CD4-positive, alpha-beta T cell (primary cell): ENCODE measurements around the gene SDE2. TPM values are rescaled to one million over a fixed set of nuclear protein-coding genes. Genes with fewer than 3 reads are reported as not detected.

ENCODE experiments used
- ATAC-seq: fragments of 200-7000 bp; cut with Tn5 transposase; one replicate; pipeline ENCODE4 v1.10.0; 2022; ENCODE audit warnings: mild to moderate bottlenecking; ENCODE audit not compliant: poor library complexity
- CTCF ChIA-PET: fragments of 350-600 bp; sonication (Branson Sonifier 250); formaldehyde crosslinking; loops from one replicate; lab custom pipeline; 2021; ENCODE audit warnings: antibody characterized with exemption, inconsistent platforms; lab: Charles Lee
- POLR2A ChIA-PET: fragments of 350-600 bp; sonication (Branson Sonifier 250); formaldehyde crosslinking; loops from one replicate; lab custom pipeline; 2021; ENCODE audit warnings: antibody characterized with exemption, inconsistent platforms; lab: Charles Lee
- DNase-seq, 14 experiments: peaks; one replicate each; pipeline ENCODE4 v3.0.0-alpha.2; 2013 to 2020; ENCODE audit warnings: mixed read lengths in 2 of 14
- H3K27ac ChIP-seq, 2 donors: one replicate each; pipeline versions ENCODE4 v1.5.1 to v1.7.0; 2013; ENCODE audit warnings: low read length in 2 of 2, low read depth in 1 of 2, mild to moderate bottlenecking in 1 of 2
- H3K27me3 ChIP-seq, 2 experiments: 1 replicate in 1 of 2; 2 replicates in 1 of 2; pipeline versions ENCODE4 v1.6.1 to v1.7.0; 2013; ENCODE audit warnings: low read length in 2 of 2, control low read depth in 1 of 2, mild to moderate bottlenecking in 1 of 2, moderate library complexity in 1 of 2; ENCODE audit not compliant: insufficient read depth in 2 of 2, control insufficient read depth in 1 of 2
- H3K36me3 ChIP-seq: one replicate; pipeline ENCODE4 v1.6.1; 2013; ENCODE audit warnings: low read length, control low read depth; ENCODE audit not compliant: insufficient read depth
- H3K4me1 ChIP-seq: one replicate; pipeline ENCODE4 v1.6.1; 2013; ENCODE audit warnings: low read length, control low read depth; ENCODE audit not compliant: insufficient read depth
- H3K4me3 ChIP-seq: one replicate; pipeline ENCODE4 v1.5.1; 2013; ENCODE audit warnings: mild to moderate bottlenecking, low read length, moderate library complexity
- H3K9me3 ChIP-seq, 2 experiments: 1 replicate in 1 of 2; 2 replicates in 1 of 2; pipeline versions ENCODE4 v1.6.1 to v1.7.0; 2013; ENCODE audit warnings: low read length in 2 of 2, mild to moderate bottlenecking in 2 of 2, control low read depth in 1 of 2, moderate library complexity in 1 of 2; ENCODE audit not compliant: control insufficient read depth in 1 of 2, insufficient read depth in 1 of 2
- H3K27ac Mint-ChIP-seq: one replicate; pipeline ENCODE4 v1.8.0; 2020; ENCODE audit warnings: mixed read lengths
- H3K27me3 Mint-ChIP-seq: one replicate; pipeline ENCODE4 v1.8.0; 2021; ENCODE audit warnings: mixed read lengths
- H3K36me3 Mint-ChIP-seq: one replicate; pipeline ENCODE4 v1.8.0; 2021; ENCODE audit warnings: low read depth, mixed read lengths
- H3K4me1 Mint-ChIP-seq: one replicate; pipeline ENCODE4 v1.8.0; 2021; ENCODE audit warnings: low read depth, mixed read lengths
- H3K4me3 Mint-ChIP-seq: one replicate; pipeline ENCODE4 v1.8.0; 2020; ENCODE audit warnings: mild to moderate bottlenecking, mixed read lengths
- H3K9me3 Mint-ChIP-seq: one replicate; pipeline ENCODE4 v1.8.0; 2020; ENCODE audit warnings: mixed read lengths
- intact Hi-C, 2 experiments: fragments of 100-400 bp; cut with DNase I in 1 of 2; cut with micrococcal nuclease in 1 of 2; formaldehyde crosslinking; loops; one replicate each; pipeline versions ENCODE4 v1.15.1 to v1.9.0; 2023 to 2025; cut with DNase I, micrococcal nuclease
- total RNA-seq, 174 experiments: library from RNA in 2 of 174; stranded (reverse) in 2 of 174; gene quantifications; one replicate each; pipeline ENCODE4 v1.2.3 and lab custom pipeline; 2021 to 2026
- TF ChIP-seq, protein P1 (sequence below): fragments of 200-600 bp; IDR thresholded peaks from one replicate; pipeline ENCODE4 v1.8.0; 2022; ENCODE audit warnings: antibody characterized with exemption, mild to moderate bottlenecking

SDE2 gene
- total RNA-seq, 2 experiments from 2014 or later, result 48.2 to 49.3 TPM

DNA sequence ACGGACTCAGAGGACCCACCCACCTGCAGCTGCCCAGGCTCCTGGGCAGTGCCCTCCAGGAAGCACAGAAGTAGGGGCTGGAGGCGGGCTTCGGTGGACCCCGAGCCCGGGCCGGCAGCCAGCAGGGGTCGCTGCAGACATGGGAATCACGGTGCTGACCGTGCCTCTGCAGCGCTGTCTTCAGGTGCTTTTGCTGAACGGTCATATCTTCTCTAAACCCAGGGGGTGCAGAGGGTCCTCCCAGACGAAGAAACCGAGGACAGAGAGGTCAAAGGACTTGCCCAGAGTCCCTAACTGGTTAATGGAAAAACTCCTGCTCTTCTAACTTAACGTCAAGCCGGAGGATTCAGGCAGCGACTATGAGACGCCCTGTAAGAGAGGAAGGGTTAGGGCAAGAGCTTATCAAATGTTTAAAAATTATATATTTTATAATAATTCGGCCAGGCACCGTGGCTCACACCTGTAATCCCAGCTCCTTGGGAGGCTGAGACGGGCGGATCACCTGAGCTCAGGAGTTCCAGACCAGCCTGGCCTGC is 36.6 kb downstream of the SDE2 start:
- CTCF ChIA-PET, result no interaction called here
- H3K4me3 Mint-ChIP-seq, result no peak overlapping the region

DNA sequence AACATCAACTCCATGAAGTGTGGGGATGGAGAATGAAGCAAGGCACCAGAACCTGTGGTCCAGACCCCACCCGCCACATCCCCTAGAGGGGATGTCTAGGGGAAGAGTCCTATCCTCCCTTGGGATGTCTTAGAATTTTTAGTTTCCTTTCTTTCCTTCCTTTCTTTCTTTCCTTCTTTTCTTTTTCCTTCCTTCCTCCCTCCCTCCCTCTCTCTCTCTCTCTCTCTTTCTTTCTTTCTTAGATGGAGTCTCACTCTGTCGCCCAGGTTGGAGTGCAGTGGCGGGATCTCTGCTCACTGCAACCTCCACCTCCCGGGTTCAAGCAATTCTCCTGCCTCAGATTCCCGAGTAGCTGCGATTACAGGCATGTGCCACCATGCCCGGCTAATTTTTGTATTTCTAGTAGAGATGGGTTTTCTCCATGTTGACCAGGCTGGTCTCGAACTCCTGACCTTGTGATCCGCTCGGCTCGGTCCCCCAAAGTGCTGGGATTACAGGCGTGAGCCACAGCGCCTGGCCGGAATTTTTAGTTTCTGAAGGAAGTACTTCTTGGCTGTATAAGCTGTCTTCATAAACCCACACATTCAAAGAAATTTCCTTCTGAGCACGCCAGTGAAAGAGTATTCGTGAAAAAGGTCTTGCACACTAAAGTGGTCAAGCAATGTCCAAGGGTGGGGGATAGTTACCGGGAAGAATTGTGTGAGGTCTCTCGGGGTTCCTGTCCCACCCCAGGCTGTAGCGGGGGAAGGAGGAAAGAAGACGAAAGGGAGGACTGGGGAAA is 37.3 kb downstream of the SDE2 start:
- ATAC-seq (no peak), DNase-seq (no peak)
- Histone ChIP-seq H3K4me3 (no peak overlapping the region), H3K27me3 (peaks cover 0 to 3% of the 10 kb centered on the region in 2 experiments), H3K4me1 (peaks cover 4% of the 10 kb centered on the region), H3K9me3 (no peaks in the 10 kb centered on the region), H3K27ac (no peak overlapping the region), H3K36me3 (no peaks in the 10 kb centered on the region)
- Mint-ChIP-seq H3K4me3 (no peak overlapping the region), H3K4me1 (no peaks in the 10 kb centered on the region), H3K27ac (no peak overlapping the region), H3K27me3 (no peaks in the 10 kb centered on the region), H3K36me3 (no peaks in the 10 kb centered on the region), H3K9me3 (no peaks in the 10 kb centered on the region)
- CTCF ChIA-PET, result interaction anchor here (1.2 to 1.4 kb wide), 3 partner anchors 14 to 481 kb away, joined by 3 read pairs; partner anchors contain the start of gene SRP9
- TF ChIP-seq, protein P1, sequence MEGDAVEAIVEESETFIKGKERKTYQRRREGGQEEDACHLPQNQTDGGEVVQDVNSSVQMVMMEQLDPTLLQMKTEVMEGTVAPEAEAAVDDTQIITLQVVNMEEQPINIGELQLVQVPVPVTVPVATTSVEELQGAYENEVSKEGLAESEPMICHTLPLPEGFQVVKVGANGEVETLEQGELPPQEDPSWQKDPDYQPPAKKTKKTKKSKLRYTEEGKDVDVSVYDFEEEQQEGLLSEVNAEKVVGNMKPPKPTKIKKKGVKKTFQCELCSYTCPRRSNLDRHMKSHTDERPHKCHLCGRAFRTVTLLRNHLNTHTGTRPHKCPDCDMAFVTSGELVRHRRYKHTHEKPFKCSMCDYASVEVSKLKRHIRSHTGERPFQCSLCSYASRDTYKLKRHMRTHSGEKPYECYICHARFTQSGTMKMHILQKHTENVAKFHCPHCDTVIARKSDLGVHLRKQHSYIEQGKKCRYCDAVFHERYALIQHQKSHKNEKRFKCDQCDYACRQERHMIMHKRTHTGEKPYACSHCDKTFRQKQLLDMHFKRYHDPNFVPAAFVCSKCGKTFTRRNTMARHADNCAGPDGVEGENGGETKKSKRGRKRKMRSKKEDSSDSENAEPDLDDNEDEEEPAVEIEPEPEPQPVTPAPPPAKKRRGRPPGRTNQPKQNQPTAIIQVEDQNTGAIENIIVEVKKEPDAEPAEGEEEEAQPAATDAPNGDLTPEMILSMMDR, result no peak
- intact Hi-C loops, result no loop called here
- POLR2A ChIA-PET, result no interaction called here

More for the DNA sequence above, 36.6 kb downstream of the SDE2 start:
- Histone ChIP-seq H3K4me3 (no peak overlapping the region), H3K9me3 (no peaks in the 10 kb centered on the region), H3K27ac (no peak overlapping the region), H3K27me3 (peaks cover 0 to 3% of the 10 kb centered on the region in 2 experiments), H3K4me1 (peaks cover 4% of the 10 kb centered on the region), H3K36me3 (no peaks in the 10 kb centered on the region)
- Mint-ChIP-seq H3K9me3 (no peaks in the 10 kb centered on the region), H3K27ac (no peak overlapping the region), H3K36me3 (no peaks in the 10 kb centered on the region), H3K27me3 (no peaks in the 10 kb centered on the region), H3K4me1 (no peaks in the 10 kb centered on the region)
- intact Hi-C loops, result no loop called here
- POLR2A ChIA-PET, result no interaction called here
- ATAC-seq (peak; percentile 55), DNase-seq (peak; percentile 24 to 70 (median 51))
- TF ChIP-seq, protein P1, result peak; percentile 62

DNA sequence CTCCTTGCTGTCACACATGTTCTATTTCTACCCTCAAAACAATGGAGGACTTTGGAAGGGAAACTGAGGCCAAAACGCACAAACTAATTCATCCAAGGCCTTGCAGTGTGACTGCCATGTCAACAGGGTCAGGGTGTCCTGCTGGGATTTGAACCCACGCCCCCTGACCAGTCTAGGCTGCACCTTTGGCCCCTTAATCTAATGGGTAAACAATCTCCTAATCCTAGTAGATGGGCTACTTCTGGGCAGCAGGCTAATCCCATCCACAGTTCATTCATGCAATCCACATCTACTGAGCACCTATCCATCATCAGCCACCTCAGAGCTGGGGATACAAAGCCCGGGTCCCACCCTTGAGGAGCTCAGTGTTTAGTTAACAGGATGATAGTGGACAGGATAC is 41.1 kb downstream of the SDE2 start:
- no peak for DNase-seq
- Histone ChIP-seq H3K9me3 (no peaks in the 10 kb centered on the region), H3K4me1 (peaks cover 4% of the 10 kb centered on the region), H3K27me3 (peaks cover 0 to 3% of the 10 kb centered on the region in 2 experiments), H3K36me3 (no peaks in the 10 kb centered on the region), H3K27ac (no peak overlapping the region), H3K4me3 (no peak overlapping the region)
- peaks cover 5% of the 10 kb centered on the region for H3K27me3 Mint-ChIP-seq
- ChIA-PET POLR2A (no interaction called here), CTCF (no interaction called here)
- no peaks in the 10 kb centered on the region for H3K9me3 Mint-ChIP-seq
- intact Hi-C loops, result no loop called here
- H3K4me1 Mint-ChIP-seq, result no peaks in the 10 kb centered on the region
- TF ChIP-seq, protein P1, result no peak
- no peak overlapping the region for H3K4me3 Mint-ChIP-seq
- ATAC-seq, result no peak
- no peak overlapping the region for H3K27ac Mint-ChIP-seq
- no peaks in the 10 kb centered on the region for H3K36me3 Mint-ChIP-seq
